Brain microvascular endothelial cell (primary cell): ENCODE results near the gene DPH1.

Experiments used
- DNase-seq: peaks from one replicate; pipeline ENCODE4 v3.0.0-alpha.2; 2020
- H3K27ac ChIP-seq: fragments of 250-450 bp; sonication (Bioruptor Pico); 2 replicates; pipeline ENCODE4 v1.5.1; 2020; ENCODE audit warnings: mild to moderate bottlenecking, moderate library complexity
- H3K27me3 ChIP-seq: fragments of 250-450 bp; sonication (Bioruptor Pico); replicated peaks from 2 replicates; pipeline ENCODE4 v1.5.1; 2020; ENCODE audit warnings: mild to moderate bottlenecking
- H3K36me3 ChIP-seq: fragments of 250-450 bp; sonication (Bioruptor Pico); replicated peaks from 2 replicates; pipeline ENCODE4 v1.5.1; 2020; ENCODE audit warnings: mild to moderate bottlenecking
- H3K4me3 ChIP-seq: 2 replicates; pipeline ENCODE4 v1.5.1; 2011; ENCODE audit warnings: low read depth, mild to moderate bottlenecking, control low read depth, low read length, moderate library complexity
- CTCF ChIP-seq: IDR thresholded peaks from 2 replicates; pipeline ENCODE4 v1.5.1; 2011; ENCODE audit warnings: low read depth, mild to moderate bottlenecking, moderate library complexity, low read length, control low read depth, inconsistent platforms; ENCODE audit errors: missing control alignments
- in situ Hi-C: cut with HindIII; loops from 2 replicates; pipeline ENCODE4 v1.10.0; 2017; ENCODE audit warnings: low sequenced_read_pairs, low pct_ligation_motif_present

Gene DPH1

GRCh38 chr17:1989135-1989534 lies 40.8 kb upstream of the DPH1 start:
- in situ Hi-C loops: no loop called here

GRCh38 chr17:1992541-1992940 lies 37.4 kb upstream of the DPH1 start:
- Histone ChIP-seq H3K4me3 (no peak overlapping the region), H3K27ac (no peak overlapping the region), H3K36me3 (no peaks in the 10 kb centered on the region), H3K27me3 (no peaks in the 10 kb centered on the region)
- no peak for TF ChIP-seq CTCF
- DNase-seq: no peak
- in situ Hi-C loops: no loop called here

More at GRCh38 chr17:1989135-1989534, 40.8 kb upstream of the DPH1 start:
- peak; percentile 60 for DNase-seq
- Histone ChIP-seq H3K27ac (no peak overlapping the region), H3K4me3 (no peak overlapping the region), H3K27me3 (no peaks in the 10 kb centered on the region), H3K36me3 (no peaks in the 10 kb centered on the region)
- no peak for TF ChIP-seq CTCF

- no peak overlapping the region for H3K27ac ChIP-seq
- in situ Hi-C loops: no loop called here
- H3K27me3 ChIP-seq: no peaks in the 10 kb centered on the region
- TF ChIP-seq CTCF: no peak
- H3K36me3 ChIP-seq: no peaks in the 10 kb centered on the region
- DNase-seq: no peak
- H3K4me3 ChIP-seq: no peak overlapping the region
These were observed 35.2 kb upstream of the DPH1 start for GRCh38 chr17:1994707-1995106.

GRCh38 chr17:1995321-1995892 lies 34.5 kb upstream of the DPH1 start:
- in situ Hi-C loops: no loop called here

GRCh38 chr17:1995907-1996799 lies 33.8 kb upstream of the DPH1 start:
- H3K27ac ChIP-seq: no peak overlapping the region
- H3K4me3 ChIP-seq: no peak overlapping the region
- no peaks in the 10 kb centered on the region for H3K27me3 ChIP-seq
- DNase-seq: no peak
- in situ Hi-C loops: no loop called here
- H3K36me3 ChIP-seq: no peaks in the 10 kb centered on the region
- no peak for TF ChIP-seq CTCF

More at GRCh38 chr17:1995321-1995892, 34.5 kb upstream of the DPH1 start:
- Histone ChIP-seq H3K27me3 (no peaks in the 10 kb centered on the region), H3K27ac (no peak overlapping the region), H3K4me3 (no peak overlapping the region), H3K36me3 (no peaks in the 10 kb centered on the region)
- DNase-seq: no peak
- TF ChIP-seq CTCF: no peak
